H9 (cell line): ENCODE measurements around the gene TEX53. TPM values are rescaled to one million over a fixed set of nuclear protein-coding genes. Genes with fewer than 3 reads are reported as not detected.

Experiments
- DNase-seq: peaks from one replicate; pipeline ENCODE4 v3.0.0-alpha.2; 2017
- H2AFZ ChIP-seq: one replicate; pipeline ENCODE4 v1.6.1; 2013; ENCODE audit warnings: mild to moderate bottlenecking, low read length, control low read depth, moderate library complexity
- H2AK5ac ChIP-seq: 2 replicates; pipeline ENCODE4 v1.6.1; 2013; ENCODE audit warnings: low read length, control low read depth, mixed read lengths; ENCODE audit not compliant: insufficient read length
- H2BK120ac ChIP-seq: one replicate; pipeline ENCODE4 v1.6.1; 2013; ENCODE audit warnings: low read depth, mild to moderate bottlenecking, low read length, control low read depth, inconsistent platforms; ENCODE audit not compliant: poor library complexity, severe bottlenecking
- H2BK12ac ChIP-seq: 2 replicates; pipeline ENCODE4 v1.6.1; 2013; ENCODE audit warnings: low read length, control low read depth, mixed read lengths, low read depth; ENCODE audit not compliant: insufficient read length
- H2BK15ac ChIP-seq: 2 replicates; pipeline ENCODE4 v1.6.1; 2013; ENCODE audit warnings: low read depth, low read length, control low read depth
- H2BK20ac ChIP-seq: one replicate; pipeline ENCODE4 v1.6.1; 2013; ENCODE audit warnings: low read depth, mild to moderate bottlenecking, low read length, control low read depth, inconsistent platforms; ENCODE audit not compliant: poor library complexity, severe bottlenecking
- H2BK5ac ChIP-seq: 2 replicates; pipeline ENCODE4 v1.6.1; 2013; ENCODE audit warnings: low read length, control low read depth, mixed read lengths; ENCODE audit not compliant: insufficient read length
- H3K14ac ChIP-seq: 2 replicates; pipeline ENCODE4 v1.6.1; 2013; ENCODE audit warnings: low read length, control low read depth; ENCODE audit not compliant: insufficient read depth
- H3K18ac ChIP-seq: 2 replicates; pipeline ENCODE4 v1.6.1; 2013; ENCODE audit warnings: low read depth, mild to moderate bottlenecking, mixed read lengths, low read length, control low read depth; ENCODE audit not compliant: insufficient read length
- H3K23ac ChIP-seq: 2 replicates; pipeline ENCODE4 v1.6.1; 2013; ENCODE audit warnings: low read length, control low read depth, mixed read lengths, low read depth; ENCODE audit not compliant: insufficient read length
- H3K23me2 ChIP-seq: 2 replicates; pipeline ENCODE4 v1.6.1; 2013; ENCODE audit warnings: low read depth, mild to moderate bottlenecking, mixed read lengths, low read length, control low read depth; ENCODE audit not compliant: insufficient read length, poor library complexity, severe bottlenecking
- H3K27ac ChIP-seq: 2 replicates; pipeline ENCODE4 v1.5.1; 2013; ENCODE audit warnings: low read length, control low read depth, mixed read lengths, low read depth; ENCODE audit not compliant: insufficient read length
- H3K27me3 ChIP-seq: 2 replicates; pipeline ENCODE4 v1.6.1; 2013; ENCODE audit warnings: low read length, control low read depth, inconsistent platforms; ENCODE audit not compliant: insufficient read depth
- H3K4ac ChIP-seq: 2 replicates; pipeline ENCODE4 v1.6.1; 2013; ENCODE audit warnings: low read depth, mild to moderate bottlenecking, control low read depth, inconsistent platforms, low read length, moderate library complexity
- H3K4me1 ChIP-seq: 2 replicates; pipeline ENCODE4 v1.6.1; 2013; ENCODE audit warnings: low read length, control low read depth, inconsistent platforms; ENCODE audit not compliant: insufficient read depth
- H3K4me2 ChIP-seq: 2 replicates; pipeline ENCODE4 v1.6.1; 2013; ENCODE audit warnings: low read length, control low read depth, mixed read lengths; ENCODE audit not compliant: insufficient read length, insufficient read depth
- H3K56ac ChIP-seq: 2 replicates; pipeline ENCODE4 v1.6.1; 2013; ENCODE audit warnings: low read depth, mild to moderate bottlenecking, mixed read lengths, low read length, control low read depth; ENCODE audit not compliant: insufficient read length
- H3K79me1 ChIP-seq: 2 replicates; pipeline ENCODE4 v1.6.1; 2013; ENCODE audit warnings: low read depth, mild to moderate bottlenecking, moderate library complexity, low read length, control low read depth, inconsistent platforms; ENCODE audit not compliant: insufficient read depth, poor library complexity, severe bottlenecking
- H3K79me2 ChIP-seq: 2 replicates; pipeline ENCODE4 v1.6.1; 2013; ENCODE audit warnings: low read length, control low read depth, inconsistent platforms; ENCODE audit not compliant: insufficient read depth
- H3K9ac ChIP-seq: 2 replicates; pipeline ENCODE4 v1.6.1; 2013; ENCODE audit warnings: low read length, control low read depth, mixed read lengths; ENCODE audit not compliant: insufficient read length; ENCODE audit errors: extremely low read depth
- H3K9me3 ChIP-seq: one replicate; pipeline ENCODE4 v1.6.1; 2013; ENCODE audit warnings: low read depth, low read length, inconsistent platforms; ENCODE audit not compliant: control insufficient read depth
- H3T11ph ChIP-seq: one replicate; pipeline ENCODE4 v1.6.1; 2013; ENCODE audit warnings: mild to moderate bottlenecking, low read length, control low read depth, inconsistent platforms
- H4K20me1 ChIP-seq: one replicate; pipeline ENCODE4 v1.6.1; 2013; ENCODE audit not compliant: control insufficient read depth, insufficient read length, insufficient read depth
- H4K5ac ChIP-seq: 2 replicates; pipeline ENCODE4 v1.6.1; 2013; ENCODE audit warnings: low read depth, mild to moderate bottlenecking, mixed read lengths, low read length, control low read depth; ENCODE audit not compliant: insufficient read length
- H4K8ac ChIP-seq: replicated peaks from 2 replicates; pipeline ENCODE4 v1.6.1; 2013; ENCODE audit warnings: low read length, control low read depth, mixed read lengths, low read depth; ENCODE audit not compliant: insufficient read length
- H4K91ac ChIP-seq: 2 replicates; pipeline ENCODE4 v1.6.1; 2013; ENCODE audit warnings: low read depth, mild to moderate bottlenecking, moderate library complexity, mixed read lengths, low read length, control low read depth; ENCODE audit not compliant: insufficient read length
- H3K27ac Mint-ChIP-seq, 3 experiments: 2 replicates in 2 of 3; 3 replicates in 1 of 3; pipeline ENCODE4 v1.8.0; 2020 to 2021; ENCODE audit warnings: mixed read lengths in 3 of 3, mild to moderate bottlenecking in 1 of 3, moderate library complexity in 1 of 3
- H3K27me3 Mint-ChIP-seq: 2 replicates; pipeline ENCODE4 v1.8.0; 2021; ENCODE audit warnings: low read depth, mild to moderate bottlenecking, moderate library complexity, mixed read lengths
- H3K36me3 Mint-ChIP-seq, 3 experiments: 2 replicates in 2 of 3; 3 replicates in 1 of 3; pipeline ENCODE4 v1.8.0; 2020 to 2021; ENCODE audit warnings: low read depth in 3 of 3, mixed read lengths in 3 of 3; ENCODE audit not compliant: insufficient read depth in 1 of 3
- H3K4me1 Mint-ChIP-seq, 2 experiments: 2 replicates each; pipeline ENCODE4 v1.8.0; 2020; ENCODE audit warnings: mixed read lengths in 2 of 2
- H3K4me3 Mint-ChIP-seq, 2 experiments: 2 replicates in 1 of 2; 3 replicates in 1 of 2; pipeline ENCODE4 v1.8.0; 2020 to 2021; ENCODE audit warnings: mild to moderate bottlenecking in 2 of 2, mixed read lengths in 2 of 2, moderate library complexity in 1 of 2
- H3K9me3 Mint-ChIP-seq, 2 experiments: 2 replicates in 1 of 2; 3 replicates in 1 of 2; pipeline ENCODE4 v1.8.0; 2020; ENCODE audit warnings: mild to moderate bottlenecking in 2 of 2, mixed read lengths in 2 of 2, moderate library complexity in 1 of 2
- WGBS: extraction: QIAGEN DNeasy Blood & Tissue Kit; methylation state at CpG from one replicate; pipeline ENCODE4 v1.1.7; 2013; ENCODE audit warnings: missing lambda C conversion rate, low lambda C conversion rate, mixed read lengths; ENCODE audit not compliant: insufficient read length; ENCODE audit errors: extremely low coverage; 5-methylcytosine and 5-hydroxymethylcytosine counted together
- total RNA-seq: library from RNA; stranded (reverse); gene quantifications from 2 replicates; pipeline ENCODE4 v1.2.1, GENCODE V29; 2021
- TF ChIP-seq, protein P1 (sequence below): fragments of 200-600 bp; sonication (generic); conservative IDR thresholded peaks from 3 replicates; pipeline ENCODE4 v1.8.0; 2021; ENCODE audit warnings: antibody characterized with exemption, mild to moderate bottlenecking

TEX53 gene
- total RNA-seq, 1 experiment from 2014 or later: not detected

DNA sequence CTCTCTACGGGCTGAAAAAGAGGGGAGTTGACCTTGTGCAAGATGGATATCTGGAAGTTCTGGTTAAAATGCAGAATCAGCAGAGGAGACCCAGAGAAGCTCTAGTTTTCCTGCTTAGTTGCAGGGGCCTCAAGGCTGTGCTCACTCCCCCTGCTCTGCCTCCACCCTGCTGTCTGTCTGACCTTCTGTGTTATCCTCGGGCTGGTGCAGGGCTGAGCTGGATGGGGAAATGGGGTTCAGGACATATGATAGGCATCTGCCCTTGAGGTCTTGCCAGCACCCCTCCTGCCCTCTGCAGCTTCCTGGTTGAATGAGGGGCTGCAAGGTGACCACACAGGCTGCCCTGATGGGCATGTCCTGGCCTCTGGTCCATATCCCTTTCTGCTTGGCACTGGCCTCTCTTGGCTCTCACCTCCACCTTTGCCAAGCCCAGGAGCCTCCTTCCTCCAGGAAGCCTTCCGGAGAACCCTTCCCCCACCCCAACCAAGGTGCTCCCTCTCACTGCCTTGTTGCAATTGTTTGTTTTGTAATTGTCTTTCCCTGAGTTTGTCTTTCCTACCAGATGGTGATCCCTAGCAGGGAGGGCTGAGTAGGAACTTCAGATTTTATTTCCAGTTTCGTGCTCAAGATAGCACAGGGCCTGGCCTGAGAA, 45.2 kb downstream of the TEX53 start:
- Mint-ChIP-seq H3K27ac (peak overlapping the region in 1 of 3 experiments; percentile 62; a peak in 2 of 7 replicates), H3K36me3 (peaks cover 0 to 10% (median 7%) of the 10 kb centered on the region in 3 experiments; a peak in 4 of 7 replicates), H3K4me3 (peak overlapping the region; percentile 64 to 81), H3K4me1 (peaks cover 24 to 26% of the 10 kb centered on the region in 2 experiments), H3K27me3 (peaks cover 17% of the 10 kb centered on the region), H3K9me3 (peaks cover 0 to 4% of the 10 kb centered on the region in 2 experiments; a peak in 1 of 5 replicates)
- Histone ChIP-seq H3K27ac (no peak overlapping the region), H2BK15ac (no peak overlapping the region), H3K27me3 (no peaks in the 10 kb centered on the region), H2AK5ac (no peak overlapping the region), H3K23ac (no peak overlapping the region), H2BK12ac (no peak overlapping the region), H2BK20ac (no peak overlapping the region), H3K79me2 (no peaks in the 10 kb centered on the region), H4K20me1 (no peaks in the 10 kb centered on the region), H3K18ac (no peak overlapping the region), H4K8ac (no peak overlapping the region), H3K23me2 (peaks cover 10% of the 10 kb centered on the region), H3K9me3 (no peaks in the 10 kb centered on the region), H2BK120ac (no peak overlapping the region), H3K4ac (no peak overlapping the region), H3K4me1 (peaks cover 7% of the 10 kb centered on the region; the same call in 1 of the 2 replicates), H4K5ac (no peak overlapping the region), H3K9ac (no peak overlapping the region), H3K14ac (no peak overlapping the region; the same call in 1 of the 2 replicates), H3T11ph (no peak overlapping the region), H3K79me1 (no peaks in the 10 kb centered on the region), H3K4me2 (peak overlapping the region; percentile 75), H3K56ac (no peak overlapping the region), H4K91ac (no peak overlapping the region), H2BK5ac (no peak overlapping the region), H2AFZ (no peak overlapping the region)
- DNase-seq: no peak
- TF ChIP-seq, protein P1, sequence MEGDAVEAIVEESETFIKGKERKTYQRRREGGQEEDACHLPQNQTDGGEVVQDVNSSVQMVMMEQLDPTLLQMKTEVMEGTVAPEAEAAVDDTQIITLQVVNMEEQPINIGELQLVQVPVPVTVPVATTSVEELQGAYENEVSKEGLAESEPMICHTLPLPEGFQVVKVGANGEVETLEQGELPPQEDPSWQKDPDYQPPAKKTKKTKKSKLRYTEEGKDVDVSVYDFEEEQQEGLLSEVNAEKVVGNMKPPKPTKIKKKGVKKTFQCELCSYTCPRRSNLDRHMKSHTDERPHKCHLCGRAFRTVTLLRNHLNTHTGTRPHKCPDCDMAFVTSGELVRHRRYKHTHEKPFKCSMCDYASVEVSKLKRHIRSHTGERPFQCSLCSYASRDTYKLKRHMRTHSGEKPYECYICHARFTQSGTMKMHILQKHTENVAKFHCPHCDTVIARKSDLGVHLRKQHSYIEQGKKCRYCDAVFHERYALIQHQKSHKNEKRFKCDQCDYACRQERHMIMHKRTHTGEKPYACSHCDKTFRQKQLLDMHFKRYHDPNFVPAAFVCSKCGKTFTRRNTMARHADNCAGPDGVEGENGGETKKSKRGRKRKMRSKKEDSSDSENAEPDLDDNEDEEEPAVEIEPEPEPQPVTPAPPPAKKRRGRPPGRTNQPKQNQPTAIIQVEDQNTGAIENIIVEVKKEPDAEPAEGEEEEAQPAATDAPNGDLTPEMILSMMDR: no peak
- no CpG with 5 or more reads among the region's 4 CpGs for WGBS
